ENCODE results near the gene TRIM27. TPM values are rescaled to one million over a fixed set of nuclear protein-coding genes. Genes with fewer than 3 reads are reported as not detected.

Gene TRIM27
- total and polyA plus RNA-seq, 10 of the 15 experiments (the other 5 are each of a cell fraction or from before 2014, with no cell fraction given), result 18.5 to 74.7 (median 58.0) TPM

DNA sequence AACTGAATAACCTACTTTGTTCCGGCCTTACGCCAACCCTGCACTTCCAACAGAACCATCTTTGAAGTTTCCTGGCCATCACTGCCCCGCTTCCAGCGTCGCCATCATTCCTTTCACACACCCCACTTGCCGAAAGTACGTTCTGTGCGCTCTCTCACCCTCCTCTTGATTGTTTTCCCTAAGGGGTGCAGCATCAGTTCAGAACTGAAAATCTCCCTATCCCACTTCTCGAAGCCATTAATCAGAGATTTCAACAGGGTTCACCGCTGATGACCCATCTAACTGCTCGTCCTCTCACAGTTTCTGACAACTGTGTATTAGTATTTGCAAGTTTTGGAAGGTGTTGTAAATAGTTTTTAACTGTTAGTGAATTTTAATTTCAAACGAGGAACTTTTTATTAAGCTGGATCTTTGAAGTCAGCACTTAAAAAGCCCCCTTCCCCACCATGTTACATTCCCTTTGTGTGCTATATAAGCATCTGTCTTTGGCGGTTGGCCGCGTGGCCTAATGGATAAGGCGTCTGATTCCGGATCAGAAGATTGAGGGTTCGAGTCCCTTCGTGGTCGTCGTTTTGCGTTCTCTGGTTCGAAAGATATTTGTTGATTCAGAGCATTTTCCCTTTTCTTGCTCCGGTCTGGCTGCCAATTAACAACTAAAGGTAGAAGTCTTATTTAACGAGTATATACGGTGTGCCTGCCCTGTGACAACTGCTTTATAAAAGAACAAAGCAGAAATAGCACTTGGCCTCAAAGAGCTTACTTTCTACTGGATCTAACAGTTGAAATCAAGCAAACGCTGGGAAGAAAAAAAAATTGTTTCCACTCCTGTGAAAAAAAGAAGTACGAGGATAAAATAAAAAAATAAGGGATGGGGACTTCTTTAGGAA is 42.6 kb downstream of the TRIM27 start (continued):
- TF ChIP-seq CBX5 (IDR thresholded peaks at IDR 0.05; ENCODE audit: low read depth), result no peak
- TF ChIP-seq, protein P1, sequence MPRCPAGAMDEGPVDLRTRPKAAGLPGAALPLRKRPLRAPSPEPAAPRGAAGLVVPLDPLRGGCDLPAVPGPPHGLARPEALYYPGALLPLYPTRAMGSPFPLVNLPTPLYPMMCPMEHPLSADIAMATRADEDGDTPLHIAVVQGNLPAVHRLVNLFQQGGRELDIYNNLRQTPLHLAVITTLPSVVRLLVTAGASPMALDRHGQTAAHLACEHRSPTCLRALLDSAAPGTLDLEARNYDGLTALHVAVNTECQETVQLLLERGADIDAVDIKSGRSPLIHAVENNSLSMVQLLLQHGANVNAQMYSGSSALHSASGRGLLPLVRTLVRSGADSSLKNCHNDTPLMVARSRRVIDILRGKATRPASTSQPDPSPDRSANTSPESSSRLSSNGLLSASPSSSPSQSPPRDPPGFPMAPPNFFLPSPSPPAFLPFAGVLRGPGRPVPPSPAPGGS (IDR thresholded peaks at IDR 0.05; ENCODE audit: borderline replicate concordance, insufficient read depth, low read depth, low read length, poor library complexity, severe bottlenecking), result no peak
- TF ChIP-seq BRCA1 (IDR thresholded peaks at IDR 0.05; ENCODE audit: low read depth, low read length), result no peak
- no peak for TF ChIP-seq IKZF1 (conservative IDR thresholded peaks at IDR 0.05)
- TF ChIP-seq FOS (IDR thresholded peaks at IDR 0.05; ENCODE audit: borderline replicate concordance, extremely low read depth, insufficient read length), result no peak
- no peak for TF ChIP-seq SRF (IDR thresholded peaks at IDR 0.05; ENCODE audit: low read depth in 2 of 2, low read length in 2 of 2)
- TF ChIP-seq BCL11A (IDR thresholded peaks at IDR 0.05; ENCODE audit: low read depth, low read length), result no peak
- TF ChIP-seq, protein P2, sequence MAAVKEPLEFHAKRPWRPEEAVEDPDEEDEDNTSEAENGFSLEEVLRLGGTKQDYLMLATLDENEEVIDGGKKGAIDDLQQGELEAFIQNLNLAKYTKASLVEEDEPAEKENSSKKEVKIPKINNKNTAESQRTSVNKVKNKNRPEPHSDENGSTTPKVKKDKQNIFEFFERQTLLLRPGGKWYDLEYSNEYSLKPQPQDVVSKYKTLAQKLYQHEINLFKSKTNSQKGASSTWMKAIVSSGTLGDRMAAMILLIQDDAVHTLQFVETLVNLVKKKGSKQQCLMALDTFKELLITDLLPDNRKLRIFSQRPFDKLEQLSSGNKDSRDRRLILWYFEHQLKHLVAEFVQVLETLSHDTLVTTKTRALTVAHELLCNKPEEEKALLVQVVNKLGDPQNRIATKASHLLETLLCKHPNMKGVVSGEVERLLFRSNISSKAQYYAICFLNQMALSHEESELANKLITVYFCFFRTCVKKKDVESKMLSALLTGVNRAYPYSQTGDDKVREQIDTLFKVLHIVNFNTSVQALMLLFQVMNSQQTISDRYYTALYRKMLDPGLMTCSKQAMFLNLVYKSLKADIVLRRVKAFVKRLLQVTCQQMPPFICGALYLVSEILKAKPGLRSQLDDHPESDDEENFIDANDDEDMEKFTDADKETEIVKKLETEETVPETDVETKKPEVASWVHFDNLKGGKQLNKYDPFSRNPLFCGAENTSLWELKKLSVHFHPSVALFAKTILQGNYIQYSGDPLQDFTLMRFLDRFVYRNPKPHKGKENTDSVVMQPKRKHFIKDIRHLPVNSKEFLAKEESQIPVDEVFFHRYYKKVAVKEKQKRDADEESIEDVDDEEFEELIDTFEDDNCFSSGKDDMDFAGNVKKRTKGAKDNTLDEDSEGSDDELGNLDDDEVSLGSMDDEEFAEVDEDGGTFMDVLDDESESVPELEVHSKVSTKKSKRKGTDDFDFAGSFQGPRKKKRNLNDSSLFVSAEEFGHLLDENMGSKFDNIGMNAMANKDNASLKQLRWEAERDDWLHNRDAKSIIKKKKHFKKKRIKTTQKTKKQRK (IDR thresholded peaks at IDR 0.05; ENCODE audit: low read depth, low read length), result no peak
- TF ChIP-seq, protein P3, sequence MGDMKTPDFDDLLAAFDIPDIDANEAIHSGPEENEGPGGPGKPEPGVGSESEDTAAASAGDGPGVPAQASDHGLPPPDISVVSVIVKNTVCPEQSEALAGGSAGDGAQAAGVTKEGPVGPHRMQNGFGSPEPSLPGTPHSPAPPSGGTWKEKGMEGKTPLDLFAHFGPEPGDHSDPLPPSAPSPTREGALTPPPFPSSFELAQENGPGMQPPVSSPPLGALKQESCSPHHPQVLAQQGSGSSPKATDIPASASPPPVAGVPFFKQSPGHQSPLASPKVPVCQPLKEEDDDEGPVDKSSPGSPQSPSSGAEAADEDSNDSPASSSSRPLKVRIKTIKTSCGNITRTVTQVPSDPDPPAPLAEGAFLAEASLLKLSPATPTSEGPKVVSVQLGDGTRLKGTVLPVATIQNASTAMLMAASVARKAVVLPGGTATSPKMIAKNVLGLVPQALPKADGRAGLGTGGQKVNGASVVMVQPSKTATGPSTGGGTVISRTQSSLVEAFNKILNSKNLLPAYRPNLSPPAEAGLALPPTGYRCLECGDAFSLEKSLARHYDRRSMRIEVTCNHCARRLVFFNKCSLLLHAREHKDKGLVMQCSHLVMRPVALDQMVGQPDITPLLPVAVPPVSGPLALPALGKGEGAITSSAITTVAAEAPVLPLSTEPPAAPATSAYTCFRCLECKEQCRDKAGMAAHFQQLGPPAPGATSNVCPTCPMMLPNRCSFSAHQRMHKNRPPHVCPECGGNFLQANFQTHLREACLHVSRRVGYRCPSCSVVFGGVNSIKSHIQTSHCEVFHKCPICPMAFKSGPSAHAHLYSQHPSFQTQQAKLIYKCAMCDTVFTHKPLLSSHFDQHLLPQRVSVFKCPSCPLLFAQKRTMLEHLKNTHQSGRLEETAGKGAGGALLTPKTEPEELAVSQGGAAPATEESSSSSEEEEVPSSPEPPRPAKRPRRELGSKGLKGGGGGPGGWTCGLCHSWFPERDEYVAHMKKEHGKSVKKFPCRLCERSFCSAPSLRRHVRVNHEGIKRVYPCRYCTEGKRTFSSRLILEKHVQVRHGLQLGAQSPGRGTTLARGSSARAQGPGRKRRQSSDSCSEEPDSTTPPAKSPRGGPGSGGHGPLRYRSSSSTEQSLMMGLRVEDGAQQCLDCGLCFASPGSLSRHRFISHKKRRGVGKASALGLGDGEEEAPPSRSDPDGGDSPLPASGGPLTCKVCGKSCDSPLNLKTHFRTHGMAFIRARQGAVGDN (IDR thresholded peaks at IDR 0.05), result no peak
- no peak for TF ChIP-seq ZNF384 (IDR thresholded peaks at IDR 0.05; ENCODE audit: borderline replicate concordance, low read depth, low read length)
- no peak for TF ChIP-seq STAT3 (IDR thresholded peaks at IDR 0.05; ENCODE audit: low read depth, low read length)
- TF ChIP-seq ZNF217 (IDR thresholded peaks at IDR 0.05), result peak; percentile 76
- no peak for TF ChIP-seq MYC (IDR thresholded peaks at IDR 0.05; ENCODE audit: insufficient read depth, insufficient read length, insufficient replicate concordance, low read length, severe bottlenecking)
- no peak for TF ChIP-seq BHLHE40 (IDR thresholded peaks at IDR 0.05; ENCODE audit: borderline replicate concordance in 1 of 2, low read depth in 2 of 2, low read length in 1 of 2)
- no peak for TF ChIP-seq KAT2A (conservative IDR thresholded peaks at IDR 0.05; ENCODE audit: control insufficient read depth, low read depth, low read length)
- TF ChIP-seq ESRRA (IDR thresholded peaks at IDR 0.05; ENCODE audit: low read length), result no peak
- TF ChIP-seq NR2F1 (conservative IDR thresholded peaks at IDR 0.05), result no peak
- no peak for TF ChIP-seq RFX5 (IDR thresholded peaks at IDR 0.05; ENCODE audit: low read depth, low read length)
- TF ChIP-seq POU2F2 (IDR thresholded peaks at IDR 0.05; ENCODE audit: borderline replicate concordance, low read depth, low read length), result 0 out of 3 replicates have a peak, but pooled peaks have one; percentile 29
- TF ChIP-seq NR2C2 (IDR thresholded peaks at IDR 0.05; ENCODE audit: borderline replicate concordance, control insufficient read depth, insufficient read length, low read depth), result no peak
